GM21619 (cell line): Measurements from ENCODE around the gene PTGFRN.
"Not testable (repeated sequence)": the region's sequence is repeated elsewhere in the genome, so short reads cannot be mapped to it uniquely, and the experiment has no call there.

Experiments
- ATAC-seq: cut with Tn5 transposase; IDR thresholded peaks from one replicate; pipeline ENCODE4 v1.9.1; 2021; ENCODE audit not compliant: unreplicated experiment

Gene PTGFRN

DNA sequence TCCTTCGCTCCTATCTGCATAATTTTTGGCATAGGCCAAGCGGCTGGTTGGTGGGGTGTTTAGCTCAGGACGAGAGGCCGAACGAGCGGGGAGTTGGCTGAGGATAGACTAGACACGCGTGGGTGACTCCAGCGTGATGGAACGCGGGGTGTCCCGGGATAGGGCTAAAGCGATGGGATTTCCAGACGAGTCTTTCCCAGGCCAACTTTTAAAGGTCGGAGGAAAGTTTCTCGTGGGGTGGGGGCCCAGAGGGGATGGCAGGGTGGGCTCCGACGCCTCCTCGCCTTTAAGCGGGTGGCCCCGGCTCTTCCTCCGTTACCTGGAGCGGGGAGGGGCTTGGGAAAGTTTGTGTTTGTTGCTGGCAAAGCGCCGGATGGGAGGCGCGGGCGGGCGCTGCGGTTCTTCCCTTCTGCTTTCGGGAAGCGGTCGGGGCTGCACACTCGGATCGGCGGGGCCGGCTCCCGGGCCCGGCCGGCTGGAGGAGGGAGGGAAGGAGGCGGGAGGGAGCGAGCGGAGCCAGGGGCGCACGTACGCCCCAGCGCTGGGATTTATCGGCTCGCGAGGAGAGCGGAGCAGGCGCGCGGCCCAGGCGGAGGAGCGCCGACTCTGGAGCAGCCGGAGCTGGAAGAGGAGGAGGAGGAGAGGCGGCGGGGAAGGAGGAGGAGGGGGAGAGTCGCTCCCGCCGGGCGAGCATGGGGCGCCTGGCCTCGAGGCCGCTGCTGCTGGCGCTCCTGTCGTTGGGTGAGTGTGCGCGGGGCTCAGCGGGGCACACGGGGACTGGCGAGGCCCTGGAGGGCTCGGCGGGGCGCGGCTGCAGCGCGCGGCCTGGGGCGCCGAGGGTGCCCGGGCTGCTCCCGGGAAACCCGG is at the start of gene PTGFRN:
Gene PTGFRN, plus strand, starts transcription at position 405 of the 867 bp plus-strand sequence. Its CDS starts 288 bp downstream, at position 693.
- no peak for ATAC-seq

GRCh38 chr1:116860167-116860566 is 49.5 kb upstream of the PTGFRN start:
- not testable (repeated sequence) for ATAC-seq

- ATAC-seq = no peak
These were observed 48.6 kb upstream of the PTGFRN start for GRCh38 chr1:116861137-116861536.

DNA sequence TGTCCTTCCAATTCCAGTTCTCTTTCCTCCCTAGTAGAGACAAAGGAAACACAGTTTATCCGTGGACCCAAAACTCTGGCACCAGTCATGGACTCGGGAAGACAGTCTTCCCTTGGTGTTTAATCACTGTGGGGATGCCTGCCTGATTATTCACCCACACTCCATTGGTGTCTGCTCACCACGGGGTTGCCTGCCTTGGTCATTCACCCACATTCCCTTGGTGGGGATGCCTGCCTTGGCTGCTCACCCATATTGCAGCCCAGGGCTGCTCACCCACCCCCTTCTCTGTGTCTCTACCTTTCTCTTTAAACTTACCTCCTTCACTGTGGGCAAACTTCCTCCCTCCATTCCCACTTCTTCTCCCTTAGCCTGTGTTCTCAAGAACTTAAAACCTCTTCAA is 46.7 kb upstream of the PTGFRN start:
- not testable (repeated sequence) for ATAC-seq

- ATAC-seq = not testable (repeated sequence)
These were observed 43.2 kb upstream of the PTGFRN start for GRCh38 chr1:116866478-116866877.

DNA sequence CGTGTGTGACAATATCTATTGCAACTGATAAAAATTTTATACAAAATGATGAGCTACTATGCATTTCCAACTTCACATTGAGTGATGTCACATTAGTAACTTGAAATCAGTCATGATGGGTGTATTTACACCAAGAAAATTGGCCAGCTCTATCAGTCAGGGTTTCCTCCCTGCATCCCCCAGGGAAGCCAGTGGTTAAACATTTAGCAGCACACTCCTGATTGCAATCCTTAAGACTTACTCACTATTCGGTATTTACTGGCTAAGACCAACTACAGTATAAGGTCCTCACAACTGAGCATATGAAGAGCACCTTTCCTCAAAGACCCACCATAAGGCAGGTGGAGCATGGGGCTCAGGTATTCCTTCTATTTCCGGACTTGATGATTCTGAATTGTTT is 41.3 kb upstream of the PTGFRN start:
- ATAC-seq = no peak

DNA sequence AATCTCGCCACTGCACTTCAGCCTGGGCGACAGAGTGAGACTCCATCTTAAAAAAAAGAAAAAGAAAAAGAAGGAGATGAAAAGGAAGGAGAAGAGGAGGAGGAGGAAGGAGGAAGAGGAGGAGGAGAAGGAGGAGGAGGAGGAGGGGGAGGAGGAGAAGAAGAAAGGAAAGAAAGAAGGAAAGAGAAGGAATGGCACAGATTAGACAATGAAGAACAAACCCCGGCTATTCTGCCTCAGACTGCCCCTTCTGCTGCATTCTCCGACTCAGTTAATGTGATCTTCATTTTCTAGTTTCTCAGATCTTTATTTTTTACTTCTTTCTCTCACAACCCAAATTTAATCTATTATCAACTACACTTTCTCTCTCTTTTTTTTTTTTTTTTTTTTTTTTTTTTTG is 40.1 kb upstream of the PTGFRN start:
- no peak for ATAC-seq

- no peak for ATAC-seq
These were observed 39.4 kb upstream of the PTGFRN start for GRCh38 chr1:116870300-116870699.

DNA sequence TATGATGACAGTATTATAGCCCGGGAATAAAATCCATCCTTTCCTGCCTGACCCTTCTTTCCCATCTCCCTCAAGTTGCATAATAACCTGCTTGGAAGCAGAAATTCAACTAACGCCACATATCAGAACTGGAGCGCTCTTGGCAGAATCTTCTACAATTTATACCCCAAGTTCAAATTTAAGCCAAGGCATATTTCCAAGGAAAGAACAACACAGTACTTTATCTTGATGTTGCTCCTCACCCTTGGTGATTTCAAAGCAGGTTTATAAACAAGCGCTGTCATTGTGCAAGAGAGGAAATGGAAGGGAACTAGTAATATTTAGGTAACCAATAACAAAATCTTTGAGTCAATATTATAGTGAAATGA is 38.0 kb upstream of the PTGFRN start:
- no peak for ATAC-seq

DNA sequence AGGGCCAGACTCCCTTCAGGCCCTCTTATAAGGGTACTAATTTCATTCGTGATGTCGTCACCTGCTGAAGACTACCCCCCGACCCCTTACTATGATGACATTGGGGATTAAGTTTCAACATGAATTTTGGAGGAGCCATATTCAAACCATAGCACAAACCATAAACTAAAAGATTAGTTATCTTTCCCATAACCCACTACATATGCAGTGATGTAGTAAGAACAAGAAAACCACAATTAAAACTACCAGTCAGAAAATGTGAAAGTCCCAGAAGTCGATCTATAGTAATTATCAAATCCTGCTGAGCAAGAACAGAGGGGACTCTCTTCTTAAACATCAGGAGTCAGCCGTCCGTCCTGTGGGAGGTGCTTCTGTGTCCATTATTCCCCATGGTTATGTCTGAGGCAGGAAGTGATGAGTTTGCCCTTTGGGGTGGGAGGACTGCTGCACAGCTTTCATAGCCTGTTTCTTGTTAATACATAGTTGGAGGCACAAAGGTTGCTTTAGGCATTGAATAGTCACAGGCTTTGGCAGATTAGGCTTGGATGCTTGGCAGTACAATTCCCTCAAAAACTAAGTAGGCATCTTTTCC is 35.9 kb upstream of the PTGFRN start:
- no peak for ATAC-seq

GRCh38 chr1:116874733-116875249 is 34.9 kb upstream of the PTGFRN start:
- no peak for ATAC-seq

- ATAC-seq = no peak
These were observed 34.3 kb upstream of the PTGFRN start for GRCh38 chr1:116875391-116875790.

GRCh38 chr1:116875946-116876345 is 33.8 kb upstream of the PTGFRN start:
- not testable (repeated sequence) for ATAC-seq

DNA sequence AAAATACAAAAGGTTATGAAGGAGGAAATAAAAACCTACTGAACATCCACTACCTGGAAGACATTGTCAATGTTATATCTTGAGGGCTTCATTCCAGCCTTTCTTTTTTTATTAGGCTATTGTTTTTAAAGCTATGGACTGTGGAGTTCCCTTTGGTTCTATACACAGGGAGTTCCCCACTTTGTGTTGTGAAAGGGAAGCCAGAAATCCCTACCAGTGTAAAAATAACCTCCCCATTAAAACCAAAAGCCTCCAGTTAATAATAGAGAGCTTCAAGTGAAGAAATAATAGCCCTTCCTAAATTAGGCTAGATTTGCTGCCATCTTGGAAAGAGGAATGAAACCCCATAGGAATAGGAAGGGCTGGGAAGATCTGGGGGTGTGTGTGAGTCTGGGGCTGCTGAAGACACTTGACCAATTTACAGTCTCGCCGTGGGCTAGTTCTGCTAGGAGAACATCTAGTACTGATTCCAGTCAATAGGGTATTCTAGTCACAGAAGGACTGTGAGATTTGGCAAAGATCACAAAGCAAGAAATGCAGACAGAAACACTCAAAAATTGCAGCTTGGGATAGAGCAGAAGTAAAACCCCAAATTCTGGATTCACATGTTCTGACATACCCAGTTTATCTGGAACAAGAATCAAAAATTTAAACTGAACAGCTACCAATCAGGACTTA is 32.4 kb upstream of the PTGFRN start:
- no peak for ATAC-seq

GRCh38 chr1:116878804-116879477 is 30.8 kb upstream of the PTGFRN start:
- ATAC-seq = peak; percentile 57

GRCh38 chr1:116879478-116880133 is 30.1 kb upstream of the PTGFRN start:
- no peak for ATAC-seq

- ATAC-seq = no peak
These were observed 28.8 kb upstream of the PTGFRN start for GRCh38 chr1:116880917-116881316.

DNA sequence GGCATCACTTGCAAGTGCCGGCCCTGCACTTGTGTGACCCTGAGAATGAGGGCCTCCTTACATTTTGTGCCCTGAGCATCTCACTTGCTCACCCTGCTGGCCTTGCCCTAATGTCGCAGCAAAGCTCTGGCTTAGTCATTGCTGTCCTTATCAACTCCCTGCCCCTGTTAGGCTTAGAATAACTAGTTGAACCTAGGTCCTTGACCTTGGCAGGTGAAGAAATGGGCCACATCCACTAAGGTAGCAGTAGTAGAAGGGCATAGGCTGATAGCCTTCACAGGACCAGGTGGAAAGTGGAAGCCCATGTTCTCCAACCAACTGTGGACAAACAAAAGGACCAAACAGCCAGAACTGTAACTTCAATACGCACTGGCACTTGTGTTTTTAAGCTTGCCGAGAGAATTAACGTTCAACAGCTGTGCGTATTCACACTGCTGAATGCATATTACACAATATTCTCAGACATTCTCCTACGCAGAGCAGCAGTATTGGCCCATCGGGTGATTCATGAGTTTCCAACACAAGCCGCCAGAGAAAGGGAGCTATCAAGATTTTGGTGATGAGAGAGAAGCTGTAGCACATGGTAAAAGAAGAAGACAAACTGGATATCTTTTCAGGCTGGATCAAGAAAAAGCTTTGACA is 27.7 kb upstream of the PTGFRN start:
- no peak for ATAC-seq

- no peak for ATAC-seq
These were observed 26.9 kb upstream of the PTGFRN start for GRCh38 chr1:116882866-116883265.

- no peak for ATAC-seq
These were observed 23.3 kb upstream of the PTGFRN start for GRCh38 chr1:116886291-116886878.
